Endodermal cell (in vitro differentiated cells): Measurements from ENCODE around the gene PLB1. TPM values are rescaled to one million over a fixed set of nuclear protein-coding genes. Genes with fewer than 3 reads are reported as not detected.

Experiments used
- DNase-seq: peaks from one replicate; pipeline ENCODE4 v3.0.0-alpha.2; 2017
- H3K27ac ChIP-seq: 2 replicates; pipeline ENCODE4 v1.5.1; 2013; ENCODE audit warnings: mild to moderate bottlenecking, low read depth, low read length, moderate library complexity
- H3K27me3 ChIP-seq: 2 replicates; pipeline ENCODE4 v1.6.1; 2013; ENCODE audit warnings: mild to moderate bottlenecking, low read length, moderate library complexity; ENCODE audit not compliant: insufficient read depth, control insufficient read depth, poor library complexity, severe bottlenecking
- H3K36me3 ChIP-seq: 2 replicates; pipeline ENCODE4 v1.7.0; 2013; ENCODE audit warnings: mild to moderate bottlenecking, low read length, moderate library complexity; ENCODE audit not compliant: control insufficient read depth, insufficient read depth
- H3K4me1 ChIP-seq: one replicate; pipeline ENCODE4 v1.7.0; 2013; ENCODE audit warnings: low read length; ENCODE audit not compliant: control insufficient read depth, insufficient read depth
- H3K4me3 ChIP-seq: 2 replicates; pipeline ENCODE4 v1.5.1; 2013; ENCODE audit warnings: mild to moderate bottlenecking, low read length, moderate library complexity
- H3K9ac ChIP-seq: 2 replicates; pipeline ENCODE4 v1.6.1; 2013; ENCODE audit warnings: mild to moderate bottlenecking, low read length, moderate library complexity; ENCODE audit not compliant: poor library complexity, severe bottlenecking; ENCODE audit errors: extremely low read depth
- H3K9me3 ChIP-seq: 2 replicates; pipeline ENCODE4 v1.6.1; 2013; ENCODE audit warnings: mild to moderate bottlenecking, low read length, moderate library complexity; ENCODE audit not compliant: control insufficient read depth
- H3K27ac Mint-ChIP-seq: 2 replicates; pipeline ENCODE4 v1.8.0; 2020; ENCODE audit warnings: mixed read lengths
- H3K27me3 Mint-ChIP-seq: 2 replicates; pipeline ENCODE4 v1.8.0; 2021; ENCODE audit warnings: mild to moderate bottlenecking, mixed read lengths; ENCODE audit not compliant: insufficient read depth
- H3K36me3 Mint-ChIP-seq: 2 replicates; pipeline ENCODE4 v1.8.0; 2020; ENCODE audit warnings: low read depth, mixed read lengths
- H3K4me1 Mint-ChIP-seq: 2 replicates; pipeline ENCODE4 v1.8.0; 2020; ENCODE audit warnings: mixed read lengths
- H3K4me3 Mint-ChIP-seq: 2 replicates; pipeline ENCODE4 v1.8.0; 2020; ENCODE audit warnings: mild to moderate bottlenecking, moderate library complexity, mixed read lengths
- H3K9me3 Mint-ChIP-seq: 2 replicates; pipeline ENCODE4 v1.8.0; 2020; ENCODE audit warnings: mild to moderate bottlenecking, mixed read lengths
- CTCF ChIP-seq: fragments of 200-600 bp; sonication (generic); conservative IDR thresholded peaks from 2 replicates; pipeline ENCODE4 v1.5.0; 2021; ENCODE audit warnings: antibody characterized with exemption, mild to moderate bottlenecking
- WGBS, 2 experiments: methylation state at CpG; one replicate each; pipeline versions ENCODE4 v1.1.5 to v1.1.7; 2013; ENCODE audit warnings: missing lambda C conversion rate in 2 of 2, mixed read lengths in 1 of 2; ENCODE audit not compliant: insufficient coverage in 1 of 2, insufficient read length in 1 of 2; 5-methylcytosine and 5-hydroxymethylcytosine counted together
- total RNA-seq, 2 donors: library from RNA; stranded (reverse); fragmentation: NEBNext Ultra II Directional in 1 of 2; extraction: Animal tissue kit (Norgen Biotek cat#: 25700) in 1 of 2; gene quantifications; 2 replicates in 1 of 2; 3 replicates in 1 of 2; pipeline ENCODE4 v1.2.1, GENCODE V29; 2021

The PLB1 gene
- total RNA-seq, 2 donors from 2014 or later, result 0.35 to 0.38 TPM

- Mint-ChIP-seq H3K27me3 (no peaks in the 10 kb centered on the region), H3K36me3 (no peaks in the 10 kb centered on the region), H3K4me3 (no peak overlapping the region), H3K9me3 (no peaks in the 10 kb centered on the region), H3K27ac (no peak overlapping the region), H3K4me1 (peaks cover 2% of the 10 kb centered on the region)
- H3K4me1 ChIP-seq, result no peaks in the 10 kb centered on the region
- no peak overlapping the region for H3K27ac ChIP-seq
- no peak for TF ChIP-seq CTCF
- DNase-seq, result no peak
- H3K9ac ChIP-seq, result no peak overlapping the region
- H3K36me3 ChIP-seq, result no peaks in the 10 kb centered on the region
- 93 to 95% methylated on average over 8 of the region's 8 CpGs for WGBS, 2 experiments
- no peak overlapping the region for H3K4me3 ChIP-seq
- H3K9me3 ChIP-seq, result no peaks in the 10 kb centered on the region
- H3K27me3 ChIP-seq, result no peaks in the 10 kb centered on the region
Measured at GRCh38 chr2:28639092-28639691, 143.3 kb downstream of the PLB1 start.

GRCh38 chr2:28639836-28640235 lies 144.0 kb downstream of the PLB1 start:
- Histone ChIP-seq H3K9ac (no peak overlapping the region), H3K4me1 (no peaks in the 10 kb centered on the region), H3K27ac (no peak overlapping the region), H3K9me3 (no peaks in the 10 kb centered on the region), H3K4me3 (no peak overlapping the region), H3K36me3 (no peaks in the 10 kb centered on the region), H3K27me3 (no peaks in the 10 kb centered on the region)
- Mint-ChIP-seq H3K4me1 (peaks cover 2% of the 10 kb centered on the region), H3K36me3 (no peaks in the 10 kb centered on the region), H3K9me3 (no peaks in the 10 kb centered on the region), H3K27me3 (no peaks in the 10 kb centered on the region), H3K27ac (no peak overlapping the region), H3K4me3 (no peak overlapping the region)
- no peak for DNase-seq
- no peak for TF ChIP-seq CTCF
- WGBS, 2 experiments, result 53 to 69% methylated on average over 3 to 4 of the region's 4 CpGs

- Histone ChIP-seq H3K27ac (no peak overlapping the region), H3K9me3 (no peaks in the 10 kb centered on the region), H3K27me3 (no peaks in the 10 kb centered on the region), H3K4me1 (no peaks in the 10 kb centered on the region), H3K36me3 (no peaks in the 10 kb centered on the region), H3K4me3 (no peak overlapping the region), H3K9ac (no peak overlapping the region)
- H3K27ac Mint-ChIP-seq, result no peak overlapping the region
- WGBS, 2 experiments, result 90 to 92% methylated on average over 11 to 14 of the region's 14 CpGs
- TF ChIP-seq CTCF, result no peak
- no peaks in the 10 kb centered on the region for H3K36me3 Mint-ChIP-seq
- DNase-seq, result no peak
- no peak overlapping the region for H3K4me3 Mint-ChIP-seq
- no peaks in the 10 kb centered on the region for H3K27me3 Mint-ChIP-seq
- H3K9me3 Mint-ChIP-seq, result no peaks in the 10 kb centered on the region
- peaks cover 2% of the 10 kb centered on the region for H3K4me1 Mint-ChIP-seq
Measured at GRCh38 chr2:28640260-28640907, 144.5 kb downstream of the PLB1 start.
